PC-9 (cell line): Measurements from ENCODE around the gene MAGI2. TPM values are rescaled to one million over a fixed set of nuclear protein-coding genes. Genes with fewer than 3 reads are reported as not detected.

Source experiments
- BruUV-seq: library from RNA; stranded (reverse); fragments of 400-500 nt; replicated peaks from 2 replicates; lab custom pipeline; 2021; lab: Mats Ljungman, UMichigan
- CTCF ChIA-PET: fragments of 300-600 bp; sonication (Branson Sonifier 250); formaldehyde crosslinking; loops from one replicate; lab custom pipeline; 2022; ENCODE audit warnings: antibody characterized with exemption; lab: Charles Lee
- POLR2A ChIA-PET: fragments of 300-600 bp; sonication (Branson Sonifier 250); formaldehyde crosslinking; loops from one replicate; lab custom pipeline; 2022; ENCODE audit warnings: antibody characterized with exemption; ENCODE audit not compliant: unreplicated experiment; lab: Charles Lee
- DNase-seq, 2 experiments: peaks; one replicate each; pipeline versions ENCODE4 v3.0.0 to v3.0.0-alpha.2; 2015 to 2022; ENCODE audit warnings: mixed read lengths in 1 of 2
- H2AFZ ChIP-seq: fragments of 200-600 bp; sonication (generic); 2 replicates; pipeline ENCODE4 v1.8.1; 2017; ENCODE audit warnings: antibody characterized with exemption
- H3F3A ChIP-seq: fragments of 200-600 bp; sonication (generic); 2 replicates; pipeline ENCODE4 v1.8.1; 2017; ENCODE audit warnings: antibody characterized with exemption, mild to moderate bottlenecking, low read depth; ENCODE audit not compliant: insufficient read depth
- H3K27ac ChIP-seq: fragments of 200-600 bp; sonication (generic); 2 replicates; pipeline ENCODE4 v1.6.1; 2016; ENCODE audit warnings: mixed run types
- H3K27me3 ChIP-seq: fragments of 200-600 bp; sonication (generic); 2 replicates; pipeline ENCODE4 v1.6.1; 2016; ENCODE audit warnings: low read depth, mixed run types; ENCODE audit not compliant: insufficient read depth
- H3K36me3 ChIP-seq: fragments of 200-600 bp; sonication (generic); 2 replicates; pipeline ENCODE4 v1.6.1; 2016; ENCODE audit warnings: low read depth, mixed run types
- H3K4me1 ChIP-seq: fragments of 200-600 bp; sonication (generic); replicated peaks from 2 replicates; pipeline ENCODE4 v1.6.1; 2016; ENCODE audit warnings: mixed run types; ENCODE audit not compliant: insufficient read depth
- H3K4me2 ChIP-seq: fragments of 200-600 bp; sonication (generic); 2 replicates; pipeline ENCODE4 v1.6.1; 2017; ENCODE audit warnings: mixed run types
- H3K4me3 ChIP-seq: fragments of 200-600 bp; sonication (generic); 2 replicates; pipeline ENCODE4 v1.6.1; 2016; ENCODE audit warnings: mixed run types
- H3K79me2 ChIP-seq: fragments of 200-600 bp; sonication (generic); 2 replicates; pipeline ENCODE4 v1.6.1; 2017; ENCODE audit warnings: low read depth, mixed run types
- H3K9me2 ChIP-seq: fragments of 200-600 bp; sonication (generic); 2 replicates; pipeline ENCODE4 v1.8.1; 2017; ENCODE audit warnings: mild to moderate bottlenecking; ENCODE audit not compliant: insufficient read depth
- H3K9me3 ChIP-seq: fragments of 200-600 bp; sonication (generic); 2 replicates; pipeline ENCODE4 v1.8.1; 2016; ENCODE audit warnings: low read depth; ENCODE audit not compliant: insufficient read depth
- H4K20me1 ChIP-seq: fragments of 200-600 bp; sonication (generic); 2 replicates; pipeline ENCODE4 v1.8.1; 2017; ENCODE audit not compliant: insufficient read depth
- EZH2 ChIP-seq: fragments of 200-600 bp; sonication (generic); IDR thresholded peaks from 2 replicates; pipeline ENCODE4 v1.8.0; 2017; ENCODE audit warnings: antibody characterized with exemption, low read depth
- intact Hi-C: fragments of 100-400 bp; cut with micrococcal nuclease; formaldehyde crosslinking; loops from one replicate; pipeline ENCODE4 v1.10.0; 2022; ENCODE audit not compliant: unreplicated experiment
- total RNA-seq: library from RNA; stranded (reverse); gene quantifications from 2 replicates; pipeline ENCODE4 v1.2.3, GENCODE V29; 2021
- TF ChIP-seq, protein P1 (sequence below): fragments of 200-600 bp; sonication (generic); conservative IDR thresholded peaks from 2 replicates; pipeline ENCODE4 v1.6.1; 2017; ENCODE audit warnings: mixed run types, antibody characterized with exemption, mild to moderate bottlenecking, moderate library complexity

MAGI2 gene
- total RNA-seq, 1 experiment from 2014 or later: 0.92 TPM

DNA sequence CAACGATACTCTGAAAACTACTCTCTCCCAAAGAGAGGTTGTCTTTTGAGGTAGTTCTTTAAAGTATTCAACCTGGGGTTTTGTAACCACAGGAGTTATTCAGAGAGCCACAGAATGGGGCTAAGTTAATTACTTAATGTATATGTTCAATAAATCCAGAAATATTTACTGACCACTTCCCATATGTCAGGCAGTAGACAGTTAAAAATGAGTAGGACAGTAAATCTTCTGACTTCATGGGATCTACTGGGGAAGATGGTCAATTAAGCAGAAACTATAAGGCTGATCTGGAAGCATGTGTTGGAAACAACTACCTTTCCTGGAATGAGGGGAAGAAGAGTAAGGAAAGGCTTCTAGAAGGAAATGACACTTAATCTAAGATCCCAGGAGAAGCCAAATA is 167.7 kb downstream of the MAGI2 start:
- Histone ChIP-seq H3K36me3 (no peaks in the 10 kb centered on the region), H4K20me1 (no peaks in the 10 kb centered on the region), H3K27ac (no peak overlapping the region), H3K9me3 (no peaks in the 10 kb centered on the region), H3K4me2 (no peak overlapping the region), H2AFZ (no peak overlapping the region), H3K79me2 (no peaks in the 10 kb centered on the region), H3K4me1 (peaks cover 19% of the 10 kb centered on the region), H3F3A (peaks cover 10% of the 10 kb centered on the region), H3K27me3 (no peaks in the 10 kb centered on the region), H3K9me2 (no peaks in the 10 kb centered on the region), H3K4me3 (no peak overlapping the region)
- TF ChIP-seq, protein P1, sequence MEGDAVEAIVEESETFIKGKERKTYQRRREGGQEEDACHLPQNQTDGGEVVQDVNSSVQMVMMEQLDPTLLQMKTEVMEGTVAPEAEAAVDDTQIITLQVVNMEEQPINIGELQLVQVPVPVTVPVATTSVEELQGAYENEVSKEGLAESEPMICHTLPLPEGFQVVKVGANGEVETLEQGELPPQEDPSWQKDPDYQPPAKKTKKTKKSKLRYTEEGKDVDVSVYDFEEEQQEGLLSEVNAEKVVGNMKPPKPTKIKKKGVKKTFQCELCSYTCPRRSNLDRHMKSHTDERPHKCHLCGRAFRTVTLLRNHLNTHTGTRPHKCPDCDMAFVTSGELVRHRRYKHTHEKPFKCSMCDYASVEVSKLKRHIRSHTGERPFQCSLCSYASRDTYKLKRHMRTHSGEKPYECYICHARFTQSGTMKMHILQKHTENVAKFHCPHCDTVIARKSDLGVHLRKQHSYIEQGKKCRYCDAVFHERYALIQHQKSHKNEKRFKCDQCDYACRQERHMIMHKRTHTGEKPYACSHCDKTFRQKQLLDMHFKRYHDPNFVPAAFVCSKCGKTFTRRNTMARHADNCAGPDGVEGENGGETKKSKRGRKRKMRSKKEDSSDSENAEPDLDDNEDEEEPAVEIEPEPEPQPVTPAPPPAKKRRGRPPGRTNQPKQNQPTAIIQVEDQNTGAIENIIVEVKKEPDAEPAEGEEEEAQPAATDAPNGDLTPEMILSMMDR: no peak
- no peak for TF ChIP-seq EZH2
- ChIA-PET CTCF (interaction anchor here (0.5 kb wide), 1 partner anchor 1633 kb away, joined by 8 read pairs; the partner anchor contains the start of gene SEMA3C), POLR2A (no interaction called here)
- no peak for DNase-seq
- intact Hi-C loops: no loop called here
- no TSS peak for BruUV-seq

DNA sequence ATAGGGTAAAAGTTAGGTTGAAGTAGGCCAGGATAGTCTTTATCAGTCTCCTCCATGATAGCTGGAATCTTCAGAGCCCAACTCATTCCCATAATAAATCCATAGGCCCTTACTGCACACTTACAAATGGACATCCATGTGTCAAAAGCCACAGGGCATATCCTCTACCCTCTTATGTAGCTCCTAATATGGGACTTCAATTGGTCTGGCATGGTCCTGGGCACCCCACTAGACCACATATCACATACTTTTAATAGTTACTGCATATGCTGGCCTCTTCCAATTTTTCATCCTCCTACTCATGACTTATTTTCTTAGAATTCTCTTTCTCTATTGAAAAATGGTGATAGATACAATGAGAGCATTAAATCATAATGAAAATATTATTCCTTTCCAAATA is 169.3 kb downstream of the MAGI2 start:
- Histone ChIP-seq H3K79me2 (no peaks in the 10 kb centered on the region), H3K4me2 (no peak overlapping the region), H3K9me3 (no peaks in the 10 kb centered on the region), H3K36me3 (no peaks in the 10 kb centered on the region), H2AFZ (no peak overlapping the region), H4K20me1 (no peaks in the 10 kb centered on the region), H3K9me2 (no peaks in the 10 kb centered on the region), H3K4me1 (peaks cover 19% of the 10 kb centered on the region), H3F3A (peaks cover 10% of the 10 kb centered on the region), H3K4me3 (no peak overlapping the region), H3K27ac (no peak overlapping the region), H3K27me3 (no peaks in the 10 kb centered on the region)
- no peak for TF ChIP-seq EZH2
- TF ChIP-seq, protein P1: no peak
- POLR2A ChIA-PET: no interaction called here
- DNase-seq: no peak
- intact Hi-C loops: no loop called here
- BruUV-seq: no TSS peak
- CTCF ChIA-PET: no interaction called here

DNA sequence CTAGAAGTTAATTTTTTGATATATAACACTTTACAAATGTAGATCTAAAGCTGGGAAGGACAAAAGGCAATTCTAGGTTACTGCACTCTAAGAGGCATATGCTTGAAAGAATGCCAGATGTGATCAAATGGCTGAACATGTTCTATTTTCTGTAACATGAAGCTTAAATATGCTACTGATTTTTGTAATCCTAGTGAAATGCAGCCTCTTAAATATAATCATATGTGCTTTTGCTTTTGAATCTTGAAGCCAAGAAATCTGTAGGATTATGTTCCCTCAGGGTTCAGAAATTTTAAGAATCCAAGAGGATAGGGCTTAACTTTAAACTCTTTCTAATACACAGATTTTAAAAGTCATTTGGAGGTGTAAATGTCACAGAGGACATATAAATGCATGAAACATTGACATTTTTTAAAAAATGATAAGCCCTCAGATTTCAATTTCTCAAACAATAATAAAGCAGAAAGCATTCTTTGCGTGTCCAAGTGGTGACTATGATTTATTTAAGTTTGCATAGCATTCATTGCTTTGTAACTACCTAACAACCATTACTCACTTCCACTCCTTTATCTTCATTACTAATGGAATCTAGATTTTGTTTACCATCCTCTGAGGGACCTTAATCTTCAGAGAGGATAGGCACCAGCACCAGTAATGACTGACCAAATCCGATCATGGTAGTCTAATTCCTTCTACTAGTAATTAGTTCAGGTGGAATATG is 170.4 kb downstream of the MAGI2 start:
- BruUV-seq: no TSS peak
- no peaks in the 10 kb centered on the region for H3K79me2 ChIP-seq
- H3K36me3 ChIP-seq: no peaks in the 10 kb centered on the region

More for the DNA sequence above, 170.4 kb downstream of the MAGI2 start:
- H2AFZ ChIP-seq: no peak overlapping the region
- H3K4me2 ChIP-seq: peak overlapping the region; percentile 13; the same call in 1 of the 2 replicates
- H3K27me3 ChIP-seq: no peaks in the 10 kb centered on the region
- H3K4me3 ChIP-seq: no peak overlapping the region
- TF ChIP-seq, protein P1: no peak
- no peak for TF ChIP-seq EZH2
- CTCF ChIA-PET: no interaction called here
- no peaks in the 10 kb centered on the region for H4K20me1 ChIP-seq
- no peaks in the 10 kb centered on the region for H3K9me2 ChIP-seq
- POLR2A ChIA-PET: no interaction called here
- peaks cover 10% of the 10 kb centered on the region for H3F3A ChIP-seq
- H3K9me3 ChIP-seq: no peaks in the 10 kb centered on the region
- DNase-seq: peak in 1 of 2 experiments; percentile 71
- peak overlapping the region; percentile 55 for H3K27ac ChIP-seq
- H3K4me1 ChIP-seq: peaks cover 19% of the 10 kb centered on the region
- intact Hi-C loops: no loop called here
